ENCODE results near the gene COLQ. TPM values are rescaled to one million over a fixed set of nuclear protein-coding genes. Genes with fewer than 3 reads are reported as not detected.
"Not testable (repeated sequence)": the region's sequence is repeated elsewhere in the genome, so short reads cannot be mapped to it uniquely, and the experiment has no call there.

COLQ gene
- total RNA-seq, 6 donors from 2014 or later = 1.1 to 34.6 (median 2.6) TPM

GRCh38 chr3:15486020-15486419 lies 35.5 kb downstream of the COLQ start:
- TF ChIP-seq EP300 (IDR thresholded peaks at IDR 0.05) = no peak
- TF ChIP-seq POLR2A (IDR thresholded peaks at IDR 0.05) = no peak
- TF ChIP-seq CTCF (IDR thresholded peaks at IDR 0.05) = no peak
- no peak for TF ChIP-seq POLR2AphosphoS5 (IDR thresholded peaks at IDR 0.05)
- ATAC-seq (ENCODE audit: low FRiP score in 2 of 2) = no peak
- DNase-seq = no peak
- Histone ChIP-seq H3K27ac (no peak overlapping the region), H3K36me3 (no peaks in the 10 kb centered on the region), H3K4me3 (no peak overlapping the region), H3K9me3 (no peaks in the 10 kb centered on the region), H3K4me1 (no peaks in the 10 kb centered on the region), H3K27me3 (no peaks in the 10 kb centered on the region)
- 81 to 96% methylated on average over 2 of the region's 2 CpGs for whole genome bisulfite sequencing, 2 donors

- H3K9me3 ChIP-seq; DNase-seq; ATAC-seq (ENCODE audit: low FRiP score in 2 of 2); H3K4me3 ChIP-seq; H3K27me3 ChIP-seq; H3K36me3 ChIP-seq; H3K4me1 ChIP-seq; H3K27ac ChIP-seq: not testable (repeated sequence)
- 91 to 97% methylated on average over 6 of the region's 6 CpGs for WGBS, 2 donors
Measured at GRCh38 chr3:15484551-15484950, 37.0 kb downstream of the COLQ start.

DNA sequence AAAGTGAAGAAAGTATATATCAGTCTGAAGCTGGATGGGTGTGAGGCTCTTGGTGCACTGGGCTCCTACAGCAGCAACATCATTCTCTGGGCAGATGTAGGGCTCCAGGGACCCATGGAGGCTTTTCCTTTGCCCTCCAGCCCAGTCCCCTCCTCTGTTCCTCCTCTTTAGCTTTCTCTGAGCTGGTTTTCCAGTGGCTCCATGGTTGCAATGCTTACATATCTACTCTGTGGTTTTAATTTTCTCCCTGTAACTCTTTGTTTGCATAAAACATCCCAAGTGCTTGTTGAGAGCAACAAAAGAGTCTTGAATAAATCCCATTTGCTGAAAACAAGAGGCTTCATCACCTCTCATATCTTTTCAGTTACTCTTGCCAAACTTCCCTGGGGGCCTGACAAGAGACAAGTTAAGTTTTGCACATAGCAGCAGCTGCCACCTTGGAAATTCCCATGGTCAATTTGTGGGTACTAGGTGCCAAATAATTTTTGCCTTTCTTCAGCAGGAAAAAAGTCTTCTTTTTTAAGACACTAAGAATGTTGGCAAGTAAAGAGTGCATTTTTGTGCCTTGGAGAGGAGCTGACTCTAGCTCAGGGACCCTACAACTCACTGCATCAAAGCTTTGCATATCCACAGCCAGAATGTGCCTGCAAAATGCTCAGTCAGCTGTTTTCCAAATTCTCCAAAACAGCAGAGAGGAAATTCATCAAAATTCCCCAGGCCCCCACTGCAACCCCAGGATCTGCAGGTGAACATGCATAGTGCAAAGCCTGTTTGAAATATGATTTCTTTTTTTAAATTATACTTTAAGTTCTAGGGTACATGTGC lies 41.9 kb downstream of the COLQ start:
- Histone ChIP-seq H3K27me3 (no peaks in the 10 kb centered on the region), H3K4me1 (no peaks in the 10 kb centered on the region), H3K36me3 (no peaks in the 10 kb centered on the region), H3K4me3 (no peak overlapping the region), H3K27ac (no peak overlapping the region), H3K9me3 (peaks cover 0 to 3% (median 0%) of the 10 kb centered on the region in 4 donors)
- ATAC-seq (ENCODE audit: low FRiP score in 2 of 2) = no peak
- DNase-seq = no peak
- TF ChIP-seq POLR2A (IDR thresholded peaks at IDR 0.05) = no peak
- no peak for TF ChIP-seq CTCF (IDR thresholded peaks at IDR 0.05)
- TF ChIP-seq EP300 (IDR thresholded peaks at IDR 0.05) = no peak
- TF ChIP-seq POLR2AphosphoS5 (IDR thresholded peaks at IDR 0.05) = no peak

DNA sequence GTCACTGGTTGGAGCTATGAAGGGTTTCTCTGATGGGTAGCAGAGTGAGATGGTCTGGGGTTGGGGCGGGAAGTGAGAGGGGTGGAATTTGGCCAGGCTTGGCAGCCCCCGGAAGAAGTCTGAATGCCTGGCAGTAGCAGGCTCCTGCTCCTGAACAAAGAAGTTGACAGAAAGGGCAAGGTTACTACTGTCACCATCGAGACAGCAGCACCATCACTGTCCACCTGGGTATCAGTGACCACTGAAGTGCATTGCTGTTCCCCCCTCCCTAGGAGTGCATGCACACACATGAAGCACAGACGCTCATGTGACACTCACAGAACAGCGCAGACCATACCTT lies 42.9 kb downstream of the COLQ start:
- Histone ChIP-seq H3K4me3 (no peak overlapping the region), H3K36me3 (no peaks in the 10 kb centered on the region), H3K9me3 (peaks cover 0 to 3% (median 0%) of the 10 kb centered on the region in 4 donors), H3K4me1 (no peaks in the 10 kb centered on the region), H3K27ac (no peak overlapping the region), H3K27me3 (no peaks in the 10 kb centered on the region)
- DNase-seq (no peak), ATAC-seq (ENCODE audit: low FRiP score in 2 of 2) (no peak)
- no peak for TF ChIP-seq POLR2AphosphoS5 (IDR thresholded peaks at IDR 0.05)
- no peak for TF ChIP-seq EP300 (IDR thresholded peaks at IDR 0.05)
- no peak for TF ChIP-seq POLR2A (IDR thresholded peaks at IDR 0.05)
- TF ChIP-seq CTCF (IDR thresholded peaks at IDR 0.05) = no peak
- WGBS, 2 donors = 78 to 94% methylated on average over 3 to 5 of the region's 5 CpGs

- Histone ChIP-seq H3K36me3 (no peaks in the 10 kb centered on the region), H3K27me3 (no peaks in the 10 kb centered on the region), H3K4me1 (no peaks in the 10 kb centered on the region), H3K27ac (no peak overlapping the region), H3K4me3 (no peak overlapping the region), H3K9me3 (peaks cover 0 to 3% (median 0%) of the 10 kb centered on the region in 4 donors)
- TF ChIP-seq EP300 (IDR thresholded peaks at IDR 0.05) = no peak
- no peak for TF ChIP-seq CTCF (IDR thresholded peaks at IDR 0.05)
- TF ChIP-seq POLR2A (IDR thresholded peaks at IDR 0.05) = no peak
- TF ChIP-seq POLR2AphosphoS5 (IDR thresholded peaks at IDR 0.05) = no peak
- DNase-seq (no peak), ATAC-seq (ENCODE audit: low FRiP score in 2 of 2) (no peak)
- 81 to 94% methylated on average over 4 to 6 of the region's 6 CpGs for WGBS, 2 donors
Measured at GRCh38 chr3:15477951-15478639, 43.4 kb downstream of the COLQ start.
